Calu3 (cell line): ENCODE data around the gene CLIP2. TPM values are rescaled to one million over a fixed set of nuclear protein-coding genes. Genes with fewer than 3 reads are reported as not detected.

Source experiments
- BruUV-seq: library from RNA; stranded (reverse); fragments of 400-500 nt; replicated peaks from 2 replicates; lab custom pipeline; 2021; lab: Mats Ljungman, UMichigan
- CTCF ChIA-PET: fragments of 300-600 bp; sonication (Branson Sonifier 250); formaldehyde crosslinking; loops from one replicate; lab custom pipeline; 2022; ENCODE audit warnings: antibody characterized with exemption; lab: Charles Lee
- DNase-seq: peaks from one replicate; pipeline ENCODE4 v3.0.0; 2022
- H3K27ac Mint-ChIP-seq: one replicate; pipeline ENCODE4 v1.8.0; 2022; ENCODE audit warnings: mixed read lengths; ENCODE audit not compliant: unreplicated experiment
- H3K27me3 Mint-ChIP-seq: one replicate; pipeline ENCODE4 v1.8.0; 2022; ENCODE audit warnings: mixed read lengths; ENCODE audit not compliant: unreplicated experiment
- H3K36me3 Mint-ChIP-seq: one replicate; pipeline ENCODE4 v1.8.0; 2022; ENCODE audit warnings: mild to moderate bottlenecking, moderate library complexity, mixed read lengths; ENCODE audit not compliant: insufficient read depth, unreplicated experiment
- H3K4me1 Mint-ChIP-seq: one replicate; pipeline ENCODE4 v1.8.0; 2022; ENCODE audit warnings: mild to moderate bottlenecking, low read depth, mixed read lengths; ENCODE audit not compliant: unreplicated experiment
- H3K4me3 Mint-ChIP-seq: one replicate; pipeline ENCODE4 v1.8.0; 2022; ENCODE audit warnings: mild to moderate bottlenecking, low read depth, moderate library complexity, mixed read lengths; ENCODE audit not compliant: unreplicated experiment
- H3K9me3 Mint-ChIP-seq: one replicate; pipeline ENCODE4 v1.8.0; 2022; ENCODE audit warnings: low read depth, mixed read lengths; ENCODE audit not compliant: unreplicated experiment
- CTCF ChIP-seq: fragments of 200-600 bp; IDR thresholded peaks from one replicate; pipeline ENCODE4 v1.8.0; 2022; ENCODE audit warnings: antibody characterized with exemption; ENCODE audit not compliant: unreplicated experiment
- intact Hi-C: fragments of 100-400 bp; cut with micrococcal nuclease; formaldehyde crosslinking; loops from one replicate; pipeline ENCODE4 v1.10.0; 2022; ENCODE audit not compliant: unreplicated experiment
- total RNA-seq: library from RNA; stranded (reverse); gene quantifications from 2 replicates; pipeline ENCODE4 v1.2.3, GENCODE V29; 2022

Gene CLIP2
- total RNA-seq, 1 experiment from 2014 or later = 22.4 TPM

GRCh38 chr7:74283858-74284447 lies 5.3 kb upstream of the CLIP2 start:
- CTCF ChIA-PET = interaction anchor here (0.6 kb wide), 1 partner anchor 13 kb away, joined by 3 read pairs; no protein-coding TSS in a partner anchor
- DNase-seq = no peak
- H3K36me3 Mint-ChIP-seq = peaks cover 15% of the 10 kb centered on the region
- H3K27ac Mint-ChIP-seq = no peak overlapping the region
- H3K27me3 Mint-ChIP-seq = no peaks in the 10 kb centered on the region
- no peak for TF ChIP-seq CTCF
- no peaks in the 10 kb centered on the region for H3K9me3 Mint-ChIP-seq
- no TSS peak for BruUV-seq
- H3K4me1 Mint-ChIP-seq = peaks cover 33% of the 10 kb centered on the region
- no peak overlapping the region for H3K4me3 Mint-ChIP-seq
- intact Hi-C loops = no loop called here

- intact Hi-C loops = no loop called here
- no peaks in the 10 kb centered on the region for H3K27me3 Mint-ChIP-seq
- DNase-seq = peak; percentile 56
- peak overlapping the region; percentile 44 for H3K27ac Mint-ChIP-seq
- no peak for TF ChIP-seq CTCF
- no peak overlapping the region for H3K4me3 Mint-ChIP-seq
- BruUV-seq = no TSS peak
- peaks cover 28% of the 10 kb centered on the region for H3K4me1 Mint-ChIP-seq
- CTCF ChIA-PET = interaction anchor here (0.6 to 0.9 kb wide), 4 partner anchors 9 to 116 kb away, joined by 3 to 8 read pairs (median 6); no protein-coding TSS in a partner anchor
- H3K36me3 Mint-ChIP-seq = peaks cover 15% of the 10 kb centered on the region
- no peaks in the 10 kb centered on the region for H3K9me3 Mint-ChIP-seq
These were observed 4.4 kb upstream of the CLIP2 start for GRCh38 chr7:74284781-74285259.

- Mint-ChIP-seq H3K27me3 (no peaks in the 10 kb centered on the region), H3K9me3 (no peaks in the 10 kb centered on the region), H3K4me1 (peaks cover 33% of the 10 kb centered on the region), H3K27ac (no peak overlapping the region), H3K4me3 (no peak overlapping the region), H3K36me3 (peaks cover 28% of the 10 kb centered on the region)
- intact Hi-C loops = no loop called here
- no peak for TF ChIP-seq CTCF
- no peak for DNase-seq
- no TSS peak for BruUV-seq
- CTCF ChIA-PET = interaction anchor here (0.7 kb wide), 1 partner anchor 13 kb away, joined by 3 read pairs; no protein-coding TSS in a partner anchor
These were observed 3.1 kb upstream of the CLIP2 start for GRCh38 chr7:74286131-74286530.

- peak overlapping the region; percentile 67 for H3K27ac Mint-ChIP-seq
- intact Hi-C loops = loop anchor here (1.0 kb wide), 1 partner anchor 17 kb away; no protein-coding TSS in a partner anchor
- DNase-seq = peak; percentile 57
- no peak for TF ChIP-seq CTCF
- H3K27me3 Mint-ChIP-seq = no peaks in the 10 kb centered on the region
- peaks cover 34% of the 10 kb centered on the region for H3K36me3 Mint-ChIP-seq
- no TSS peak for BruUV-seq
- CTCF ChIA-PET = interaction anchor here (0.6 to 2.1 kb wide), 6 partner anchors 9 to 102 kb away, joined by 3 to 10 read pairs (median 4); partner anchors contain the start of gene RFC2
- H3K4me3 Mint-ChIP-seq = peak overlapping the region; percentile 68
- peaks cover 42% of the 10 kb centered on the region for H3K4me1 Mint-ChIP-seq
- no peaks in the 10 kb centered on the region for H3K9me3 Mint-ChIP-seq
These were observed 1.7 kb upstream of the CLIP2 start for GRCh38 chr7:74287303-74288033.
